Mesendoderm (in vitro differentiated cells): Measurements from ENCODE around the gene SMC6.

Source experiments
- DNase-seq: peaks from one replicate; pipeline ENCODE4 v3.0.0; 2013
- H2AK5ac ChIP-seq: 2 replicates; pipeline ENCODE4 v1.6.1; 2013; ENCODE audit warnings: low read length, inconsistent platforms
- H2BK120ac ChIP-seq: 2 replicates; pipeline ENCODE4 v1.6.1; 2013; ENCODE audit warnings: low read depth, mild to moderate bottlenecking, low read length, moderate library complexity, mixed read lengths
- H2BK15ac ChIP-seq: replicated peaks from 2 replicates; pipeline ENCODE4 v1.6.1; 2013; ENCODE audit warnings: low read depth, mild to moderate bottlenecking, moderate library complexity
- H2BK5ac ChIP-seq: 2 replicates; pipeline ENCODE4 v1.6.1; 2013; ENCODE audit warnings: low read length, inconsistent platforms
- H3K18ac ChIP-seq: 2 replicates; pipeline ENCODE4 v1.6.1; 2013; ENCODE audit warnings: mild to moderate bottlenecking, low read length, mixed read lengths
- H3K23ac ChIP-seq: one replicate; pipeline ENCODE4 v1.6.1; 2013; ENCODE audit warnings: low read length
- H3K27ac ChIP-seq: 2 replicates; pipeline ENCODE4 v1.5.1; 2013; ENCODE audit warnings: low read depth, mild to moderate bottlenecking, inconsistent platforms, low read length, moderate library complexity
- H3K27me3 ChIP-seq: 2 replicates; pipeline ENCODE4 v1.6.1; 2013; ENCODE audit warnings: low read length, control low read depth, mild to moderate bottlenecking, inconsistent platforms; ENCODE audit not compliant: insufficient read depth, poor library complexity
- H3K36me3 ChIP-seq: 2 replicates; pipeline ENCODE4 v1.6.1; 2013; ENCODE audit warnings: low read length, inconsistent platforms; ENCODE audit not compliant: control insufficient read depth, insufficient read depth
- H3K4ac ChIP-seq: one replicate; pipeline ENCODE4 v1.6.1; 2013; ENCODE audit warnings: low read depth, mild to moderate bottlenecking, low read length, moderate library complexity
- H3K4me1 ChIP-seq: 2 replicates; pipeline ENCODE4 v1.6.1; 2013; ENCODE audit warnings: low read depth, low read length, inconsistent platforms; ENCODE audit not compliant: control insufficient read depth
- H3K4me2 ChIP-seq: 2 replicates; pipeline ENCODE4 v1.6.1; 2013; ENCODE audit warnings: low read length
- H3K4me3 ChIP-seq: 2 replicates; pipeline ENCODE4 v1.5.1; 2013; ENCODE audit warnings: mild to moderate bottlenecking, low read length
- H3K56ac ChIP-seq: one replicate; pipeline ENCODE4 v1.6.1; 2013; ENCODE audit warnings: low read length
- H3K79me1 ChIP-seq: 2 replicates; pipeline ENCODE4 v1.6.1; 2013; ENCODE audit warnings: low read length, inconsistent platforms
- H3K79me2 ChIP-seq: 2 replicates; pipeline ENCODE4 v1.6.1; 2013; ENCODE audit warnings: mild to moderate bottlenecking, low read length; ENCODE audit not compliant: control insufficient read depth, insufficient read depth
- H3K9ac ChIP-seq: 2 replicates; pipeline ENCODE4 v1.6.1; 2013; ENCODE audit warnings: low read length, inconsistent platforms
- H4K5ac ChIP-seq: one replicate; pipeline ENCODE4 v1.6.1; 2013; ENCODE audit warnings: low read length
- H4K8ac ChIP-seq: one replicate; pipeline ENCODE4 v1.6.1; 2013; ENCODE audit warnings: low read depth, mild to moderate bottlenecking, control low read depth, low read length, moderate library complexity
- WGBS: extraction: QIAGEN DNeasy Blood & Tissue Kit; methylation state at CpG from one replicate; pipeline ENCODE4 v1.1.7; 2013; ENCODE audit warnings: low lambda C conversion rate, missing lambda C conversion rate; ENCODE audit not compliant: insufficient coverage; ENCODE audit errors: extremely low coverage; 5-methylcytosine and 5-hydroxymethylcytosine counted together

SMC6 gene

GRCh38 chr2:17667898-17668297 is 85.7 kb downstream of the SMC6 start:
- Histone ChIP-seq H4K8ac (no peak overlapping the region), H3K79me1 (no peaks in the 10 kb centered on the region), H3K27me3 (no peaks in the 10 kb centered on the region), H2BK15ac (no peak overlapping the region), H3K4me2 (no peak overlapping the region), H3K4me1 (no peaks in the 10 kb centered on the region), H2BK5ac (no peak overlapping the region), H4K5ac (no peak overlapping the region), H3K18ac (no peak overlapping the region), H2BK120ac (no peak overlapping the region), H3K4ac (no peak overlapping the region), H2AK5ac (no peak overlapping the region), H3K56ac (no peak overlapping the region), H3K36me3 (peaks cover 1% of the 10 kb centered on the region), H3K27ac (no peak overlapping the region), H3K4me3 (no peak overlapping the region), H3K79me2 (no peaks in the 10 kb centered on the region), H3K9ac (no peak overlapping the region), H3K23ac (no peak overlapping the region)
- WGBS: no CpG with 5 or more reads among the region's 1 CpG
- no peak for DNase-seq

DNA sequence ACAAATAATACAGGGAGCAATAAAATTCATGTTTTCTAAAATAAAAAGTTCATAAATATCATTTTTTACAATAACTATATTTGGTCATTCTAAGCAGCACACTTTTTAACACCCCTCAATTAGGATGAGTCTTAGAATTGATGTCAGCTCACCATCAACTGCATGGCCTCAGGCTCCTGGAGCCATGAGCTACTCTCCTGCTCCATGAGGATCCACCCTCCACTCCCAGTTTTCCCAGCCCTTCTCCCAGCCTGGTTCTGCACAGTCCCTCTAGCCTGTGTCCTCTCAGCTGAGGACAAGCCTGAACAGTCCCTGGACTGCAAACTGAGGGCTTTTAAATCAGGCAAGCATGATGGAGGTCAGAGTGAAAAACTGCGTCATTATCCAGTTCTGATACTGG is 89.1 kb downstream of the SMC6 start:
- DNase-seq: no peak
- H2BK5ac ChIP-seq: no peak overlapping the region
- no peak overlapping the region for H3K4ac ChIP-seq
- WGBS: no CpG with 5 or more reads among the region's 1 CpG
- no peak overlapping the region for H3K4me2 ChIP-seq
- H3K27ac ChIP-seq: no peak overlapping the region
- H3K18ac ChIP-seq: no peak overlapping the region
- no peak overlapping the region for H3K56ac ChIP-seq
- no peak overlapping the region for H3K9ac ChIP-seq
- H3K4me1 ChIP-seq: no peaks in the 10 kb centered on the region
- H4K5ac ChIP-seq: no peak overlapping the region
- H3K4me3 ChIP-seq: no peak overlapping the region
- no peak overlapping the region for H2BK15ac ChIP-seq
- H3K36me3 ChIP-seq: peaks cover 1% of the 10 kb centered on the region
- H4K8ac ChIP-seq: no peak overlapping the region
- no peak overlapping the region for H2AK5ac ChIP-seq
- H2BK120ac ChIP-seq: no peak overlapping the region
- no peaks in the 10 kb centered on the region for H3K79me1 ChIP-seq
- H3K79me2 ChIP-seq: no peaks in the 10 kb centered on the region
- no peaks in the 10 kb centered on the region for H3K27me3 ChIP-seq
- no peak overlapping the region for H3K23ac ChIP-seq

- no peak overlapping the region for H3K56ac ChIP-seq
- H3K79me2 ChIP-seq: no peaks in the 10 kb centered on the region
- H2BK15ac ChIP-seq: no peak overlapping the region
- H3K4ac ChIP-seq: no peak overlapping the region
- H3K4me3 ChIP-seq: no peak overlapping the region
- no peak overlapping the region for H3K4me2 ChIP-seq
- H4K5ac ChIP-seq: no peak overlapping the region
- no peak overlapping the region for H2AK5ac ChIP-seq
- no peak overlapping the region for H3K18ac ChIP-seq
- no peak overlapping the region for H3K9ac ChIP-seq
- H2BK120ac ChIP-seq: no peak overlapping the region
- no CpG with 5 or more reads among the region's 1 CpG for WGBS
- H3K79me1 ChIP-seq: no peaks in the 10 kb centered on the region
- DNase-seq: no peak
- no peaks in the 10 kb centered on the region for H3K4me1 ChIP-seq
- H3K27me3 ChIP-seq: no peaks in the 10 kb centered on the region
- H4K8ac ChIP-seq: no peak overlapping the region
- H3K36me3 ChIP-seq: no peaks in the 10 kb centered on the region
- H3K23ac ChIP-seq: no peak overlapping the region
- no peak overlapping the region for H3K27ac ChIP-seq
- no peak overlapping the region for H2BK5ac ChIP-seq
Measured at GRCh38 chr2:17662723-17663122, 90.9 kb downstream of the SMC6 start.

- DNase-seq: no peak
- H3K79me1 ChIP-seq: no peaks in the 10 kb centered on the region
- no peaks in the 10 kb centered on the region for H3K4me1 ChIP-seq
- no peak overlapping the region for H4K5ac ChIP-seq
- H3K23ac ChIP-seq: no peak overlapping the region
- no peaks in the 10 kb centered on the region for H3K27me3 ChIP-seq
- no peak overlapping the region for H2BK5ac ChIP-seq
- no CpG with 5 or more reads among the region's 1 CpG for WGBS
- H3K27ac ChIP-seq: no peak overlapping the region
- no peaks in the 10 kb centered on the region for H3K36me3 ChIP-seq
- H3K18ac ChIP-seq: no peak overlapping the region
- H3K4ac ChIP-seq: no peak overlapping the region
- no peak overlapping the region for H2BK120ac ChIP-seq
- H3K56ac ChIP-seq: no peak overlapping the region
- H3K4me3 ChIP-seq: no peak overlapping the region
- no peak overlapping the region for H3K9ac ChIP-seq
- no peak overlapping the region for H2AK5ac ChIP-seq
- H2BK15ac ChIP-seq: no peak overlapping the region
- H3K4me2 ChIP-seq: no peak overlapping the region
- no peak overlapping the region for H4K8ac ChIP-seq
- H3K79me2 ChIP-seq: no peaks in the 10 kb centered on the region
Measured at GRCh38 chr2:17661460-17661859, 92.2 kb downstream of the SMC6 start.

- H3K4me3 ChIP-seq: no peak overlapping the region
- DNase-seq: no peak
- no peak overlapping the region for H4K8ac ChIP-seq
- H3K27ac ChIP-seq: no peak overlapping the region
- H3K4me2 ChIP-seq: no peak overlapping the region
- no peak overlapping the region for H3K18ac ChIP-seq
- H2BK5ac ChIP-seq: no peak overlapping the region
- no peaks in the 10 kb centered on the region for H3K27me3 ChIP-seq
- H3K23ac ChIP-seq: no peak overlapping the region
- no CpG with 5 or more reads among the region's 4 CpGs for whole genome bisulfite sequencing
- H3K4ac ChIP-seq: no peak overlapping the region
- H3K79me2 ChIP-seq: no peaks in the 10 kb centered on the region
- no peak overlapping the region for H2BK120ac ChIP-seq
- no peaks in the 10 kb centered on the region for H3K4me1 ChIP-seq
- no peak overlapping the region for H2AK5ac ChIP-seq
- H3K56ac ChIP-seq: no peak overlapping the region
- H2BK15ac ChIP-seq: no peak overlapping the region
- H3K79me1 ChIP-seq: no peaks in the 10 kb centered on the region
- H4K5ac ChIP-seq: no peak overlapping the region
- H3K36me3 ChIP-seq: no peaks in the 10 kb centered on the region
- no peak overlapping the region for H3K9ac ChIP-seq
Measured at GRCh38 chr2:17660219-17660618, 93.4 kb downstream of the SMC6 start.

DNA sequence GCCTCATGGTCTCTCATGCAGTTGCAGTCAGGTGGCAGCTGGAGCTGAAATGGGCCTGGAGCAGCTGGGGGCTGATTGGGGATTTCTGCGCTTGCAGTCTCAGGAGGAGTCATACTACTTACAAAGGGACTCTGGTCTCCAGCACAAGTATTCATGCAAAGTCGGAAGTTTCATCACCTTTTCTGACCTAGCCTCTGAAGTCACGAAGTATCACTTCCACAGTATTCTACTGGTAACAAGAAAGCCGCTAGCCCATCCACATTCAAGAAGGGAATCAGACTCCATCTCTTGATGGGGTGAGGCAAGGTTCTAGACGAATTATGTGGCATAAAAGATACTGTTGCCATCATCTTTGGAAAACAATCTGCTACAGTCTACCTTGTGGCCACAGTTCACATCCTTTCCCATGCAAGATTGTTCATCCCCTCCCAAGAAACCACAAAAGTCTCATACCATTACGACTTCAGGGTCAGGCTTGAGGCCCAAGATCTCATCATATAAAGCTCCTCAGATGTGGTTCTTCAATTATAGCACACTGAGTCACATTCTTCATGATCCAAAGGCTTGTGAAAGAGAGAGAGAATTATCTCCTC is 95.3 kb downstream of the SMC6 start:
- Histone ChIP-seq H3K4me3 (no peak overlapping the region), H3K23ac (no peak overlapping the region), H3K4me2 (no peak overlapping the region), H3K4me1 (no peaks in the 10 kb centered on the region), H3K9ac (no peak overlapping the region), H3K79me1 (no peaks in the 10 kb centered on the region), H3K36me3 (no peaks in the 10 kb centered on the region), H2BK15ac (no peak overlapping the region), H3K18ac (no peak overlapping the region), H3K27me3 (no peaks in the 10 kb centered on the region), H3K4ac (no peak overlapping the region), H4K8ac (no peak overlapping the region), H3K79me2 (no peaks in the 10 kb centered on the region), H2BK120ac (no peak overlapping the region), H3K56ac (no peak overlapping the region), H3K27ac (no peak overlapping the region), H2AK5ac (no peak overlapping the region), H2BK5ac (no peak overlapping the region), H4K5ac (no peak overlapping the region)
- DNase-seq: no peak
- WGBS: no CpG with 5 or more reads among the region's 6 CpGs
